Measurements from ENCODE around the gene DHCR7.

- TF ChIP-seq CTCF (IDR thresholded peaks at IDR 0.05): no peak
- TF ChIP-seq ZFX (IDR thresholded peaks at IDR 0.05; ENCODE audit: borderline replicate concordance): no peak
These were observed 26.7 kb upstream of the DHCR7 start for GRCh38 chr11:71474771-71475483.

All from 22Rv1 (cell line).